ENCODE results near the gene ELOVL5. TPM values are rescaled to one million over a fixed set of nuclear protein-coding genes. Genes with fewer than 3 reads are reported as not detected.

ELOVL5 gene
- total RNA-seq, 2 donors from 2014 or later: 103 to 108 TPM

DNA sequence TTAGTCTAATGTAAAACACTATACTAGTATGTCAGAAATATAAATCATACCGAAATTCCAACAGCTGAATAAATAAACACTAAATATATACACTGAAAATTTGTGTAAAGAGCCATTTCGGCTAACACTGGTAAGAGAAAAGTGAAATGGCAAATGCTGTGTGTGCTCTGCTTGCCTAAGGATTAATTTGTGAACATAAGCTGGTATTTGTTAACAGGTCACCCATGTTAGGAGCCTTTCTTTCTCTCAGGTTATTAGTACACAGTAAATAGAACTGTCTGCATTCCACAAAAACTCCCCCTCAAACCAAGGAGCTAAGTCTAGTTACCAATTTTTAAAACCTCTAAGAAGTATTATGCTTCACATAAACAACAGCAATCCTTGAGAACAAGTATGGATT is 27.0 kb downstream of the ELOVL5 start:
- no peak for DNase-seq
- Histone ChIP-seq H3K27me3 (ENCODE audit: control insufficient read depth, insufficient read depth, low read length, poor library complexity, severe bottlenecking) (no peaks in the 10 kb centered on the region), H3K4me1 (ENCODE audit: control insufficient read depth, insufficient read depth, low read length) (peaks cover 6% of the 10 kb centered on the region), H3K4me3 (ENCODE audit: low read length) (no peak overlapping the region), H3K9me3 (ENCODE audit: control insufficient read depth, low read length) (no peaks in the 10 kb centered on the region), H3K27ac (ENCODE audit: low read depth, low read length) (no peak overlapping the region), H3K9ac (ENCODE audit: extremely low read depth, low read length, poor library complexity, severe bottlenecking) (no peak overlapping the region), H3K36me3 (ENCODE audit: control insufficient read depth, insufficient read depth, low read length) (no peaks in the 10 kb centered on the region)
- Mint-ChIP-seq H3K4me3 (no peak overlapping the region), H3K27ac (peak overlapping the region; percentile 61), H3K36me3 (ENCODE audit: low read depth) (peaks cover 3% of the 10 kb centered on the region), H3K27me3 (ENCODE audit: insufficient read depth) (no peaks in the 10 kb centered on the region), H3K4me1 (peaks cover 27% of the 10 kb centered on the region), H3K9me3 (no peaks in the 10 kb centered on the region)
- TF ChIP-seq, protein P1, sequence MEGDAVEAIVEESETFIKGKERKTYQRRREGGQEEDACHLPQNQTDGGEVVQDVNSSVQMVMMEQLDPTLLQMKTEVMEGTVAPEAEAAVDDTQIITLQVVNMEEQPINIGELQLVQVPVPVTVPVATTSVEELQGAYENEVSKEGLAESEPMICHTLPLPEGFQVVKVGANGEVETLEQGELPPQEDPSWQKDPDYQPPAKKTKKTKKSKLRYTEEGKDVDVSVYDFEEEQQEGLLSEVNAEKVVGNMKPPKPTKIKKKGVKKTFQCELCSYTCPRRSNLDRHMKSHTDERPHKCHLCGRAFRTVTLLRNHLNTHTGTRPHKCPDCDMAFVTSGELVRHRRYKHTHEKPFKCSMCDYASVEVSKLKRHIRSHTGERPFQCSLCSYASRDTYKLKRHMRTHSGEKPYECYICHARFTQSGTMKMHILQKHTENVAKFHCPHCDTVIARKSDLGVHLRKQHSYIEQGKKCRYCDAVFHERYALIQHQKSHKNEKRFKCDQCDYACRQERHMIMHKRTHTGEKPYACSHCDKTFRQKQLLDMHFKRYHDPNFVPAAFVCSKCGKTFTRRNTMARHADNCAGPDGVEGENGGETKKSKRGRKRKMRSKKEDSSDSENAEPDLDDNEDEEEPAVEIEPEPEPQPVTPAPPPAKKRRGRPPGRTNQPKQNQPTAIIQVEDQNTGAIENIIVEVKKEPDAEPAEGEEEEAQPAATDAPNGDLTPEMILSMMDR (conservative IDR thresholded peaks at IDR 0.05): no peak
- 89% methylated on average over 2 of the region's 2 CpGs; no CpG with 5 or more reads in 1 of the 2 experiments for WGBS, 2 experiments (ENCODE audit: insufficient coverage in 1 of 2, insufficient read length in 1 of 2)

DNA sequence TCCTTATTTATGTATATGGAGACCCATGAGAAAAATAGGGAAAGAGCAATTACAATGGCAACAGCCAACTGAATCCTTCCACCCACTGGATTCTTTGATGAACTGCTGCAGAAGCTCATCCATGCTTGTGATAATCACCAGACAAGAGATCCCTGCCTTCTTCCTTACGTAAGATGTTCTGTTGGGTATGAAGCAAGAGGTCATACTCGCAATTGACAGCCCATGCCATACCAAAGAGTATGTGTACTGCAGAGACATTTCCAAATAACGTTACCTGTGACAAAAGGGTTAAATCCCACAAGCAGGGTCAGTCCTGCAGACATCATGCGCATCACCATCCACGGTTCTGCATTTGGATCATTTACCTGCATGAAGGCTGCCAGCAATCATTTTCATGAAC is 27.8 kb downstream of the ELOVL5 start:
- no peak overlapping the region for H3K4me3 ChIP-seq (ENCODE audit: low read length)
- no peak for DNase-seq
- H3K27me3 ChIP-seq (ENCODE audit: control insufficient read depth, insufficient read depth, low read length, poor library complexity, severe bottlenecking): no peaks in the 10 kb centered on the region
- H3K9me3 ChIP-seq (ENCODE audit: control insufficient read depth, low read length): no peaks in the 10 kb centered on the region
- Mint-ChIP-seq H3K4me3 (no peak overlapping the region), H3K9me3 (no peaks in the 10 kb centered on the region), H3K36me3 (ENCODE audit: low read depth) (peaks cover 3% of the 10 kb centered on the region), H3K4me1 (peaks cover 23% of the 10 kb centered on the region), H3K27ac (no peak overlapping the region), H3K27me3 (ENCODE audit: insufficient read depth) (no peaks in the 10 kb centered on the region)
- 93 to 99% methylated on average over 5 of the region's 5 CpGs for WGBS, 2 experiments (ENCODE audit: insufficient coverage in 1 of 2, insufficient read length in 1 of 2)
- H3K9ac ChIP-seq (ENCODE audit: extremely low read depth, low read length, poor library complexity, severe bottlenecking): no peak overlapping the region
- H3K36me3 ChIP-seq (ENCODE audit: control insufficient read depth, insufficient read depth, low read length): no peaks in the 10 kb centered on the region
- no peak overlapping the region for H3K27ac ChIP-seq (ENCODE audit: low read depth, low read length)
- TF ChIP-seq, protein P1 (conservative IDR thresholded peaks at IDR 0.05): no peak
- no peaks in the 10 kb centered on the region for H3K4me1 ChIP-seq (ENCODE audit: control insufficient read depth, insufficient read depth, low read length)

DNA sequence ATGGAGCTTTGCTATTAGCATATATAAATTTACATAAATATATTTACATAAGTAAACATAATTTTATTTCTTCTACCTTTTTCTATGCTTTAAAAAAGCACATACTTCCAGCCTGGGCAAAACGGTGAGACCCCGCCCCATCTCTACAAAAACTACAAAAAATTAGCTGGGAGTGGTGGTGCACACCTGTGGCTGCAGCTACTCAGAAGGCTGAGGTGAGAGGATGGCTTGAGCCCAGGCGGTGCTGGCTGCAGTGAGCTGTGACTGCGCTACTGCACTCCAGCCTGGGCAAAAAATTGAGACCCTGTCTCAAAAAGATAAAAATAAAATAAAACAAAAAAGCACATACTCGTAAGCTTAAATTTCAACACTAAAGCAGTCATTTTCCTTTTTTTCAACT is 30.3 kb downstream of the ELOVL5 start:
- H3K27ac ChIP-seq (ENCODE audit: low read depth, low read length): no peak overlapping the region
- H3K4me3 ChIP-seq (ENCODE audit: low read length): no peak overlapping the region
- no peaks in the 10 kb centered on the region for H3K36me3 ChIP-seq (ENCODE audit: control insufficient read depth, insufficient read depth, low read length)
- TF ChIP-seq, protein P1 (conservative IDR thresholded peaks at IDR 0.05): no peak
- no peak for DNase-seq
- no peaks in the 10 kb centered on the region for H3K27me3 ChIP-seq (ENCODE audit: control insufficient read depth, insufficient read depth, low read length, poor library complexity, severe bottlenecking)
- no peak overlapping the region for H3K9ac ChIP-seq (ENCODE audit: extremely low read depth, low read length, poor library complexity, severe bottlenecking)
- H3K4me1 ChIP-seq (ENCODE audit: control insufficient read depth, insufficient read depth, low read length): peaks cover 2% of the 10 kb centered on the region
- no peak overlapping the region for H3K27ac Mint-ChIP-seq
- H3K9me3 ChIP-seq (ENCODE audit: control insufficient read depth, low read length): no peaks in the 10 kb centered on the region
- H3K36me3 Mint-ChIP-seq (ENCODE audit: low read depth): peaks cover 3% of the 10 kb centered on the region
- H3K27me3 Mint-ChIP-seq (ENCODE audit: insufficient read depth): no peaks in the 10 kb centered on the region
- WGBS, 2 experiments (ENCODE audit: insufficient coverage in 1 of 2, insufficient read length in 1 of 2): 95 to 96% methylated on average over 3 to 5 of the region's 5 CpGs
- no peak overlapping the region for H3K4me3 Mint-ChIP-seq
- H3K9me3 Mint-ChIP-seq: no peaks in the 10 kb centered on the region
- H3K4me1 Mint-ChIP-seq: peaks cover 18% of the 10 kb centered on the region
